Measurements from ENCODE around the gene NUDT16L1.

GRCh38 chr16:4729876-4730275, 36.5 kb downstream of the NUDT16L1 start:
- no peak for TF ChIP-seq POLR2A (IDR thresholded peaks at IDR 0.05)
- TF ChIP-seq CTCF (IDR thresholded peaks at IDR 0.05), result no peak

All from breast epithelium (tissue), 3 donors.